ENCODE data around the gene CRNN.

Gene CRNN

GRCh38 chr1:152427458-152427857 lies 13.4 kb upstream of the CRNN start:
- in situ Hi-C loops (cut with MboI; ENCODE audit: low sequenced_read_pairs) = no loop called here

- in situ Hi-C loops (cut with MboI; ENCODE audit: low sequenced_read_pairs) = no loop called here
Observed at GRCh38 chr1:152426731-152427130, 12.7 kb upstream of the CRNN start.

- in situ Hi-C loops (cut with MboI; ENCODE audit: low sequenced_read_pairs) = no loop called here
Observed at GRCh38 chr1:152419917-152420316, 5.9 kb upstream of the CRNN start.

GRCh38 chr1:152415454-152416227 lies 1.6 kb upstream of the CRNN start:
- in situ Hi-C loops (cut with MboI; ENCODE audit: low sequenced_read_pairs) = no loop called here

GRCh38 chr1:152412756-152413155 lies 1.3 kb downstream of the CRNN start:
- in situ Hi-C loops (cut with MboI; ENCODE audit: low sequenced_read_pairs) = no loop called here

- in situ Hi-C loops (cut with MboI; ENCODE audit: low sequenced_read_pairs) = no loop called here
Observed at GRCh38 chr1:152411134-152411533, 2.9 kb downstream of the CRNN start.

GRCh38 chr1:152410599-152410998 lies 3.5 kb downstream of the CRNN start:
- in situ Hi-C loops (cut with MboI; ENCODE audit: low sequenced_read_pairs) = no loop called here

GRCh38 chr1:152410028-152410427 lies 4.0 kb downstream of the CRNN start:
- in situ Hi-C loops (cut with MboI; ENCODE audit: low sequenced_read_pairs) = no loop called here

- in situ Hi-C loops (cut with MboI; ENCODE audit: low sequenced_read_pairs) = no loop called here
Observed at GRCh38 chr1:152408664-152409063, 5.4 kb downstream of the CRNN start.

GRCh38 chr1:152398812-152399698 lies 15.0 kb downstream of the CRNN start:
- in situ Hi-C loops (cut with MboI; ENCODE audit: low sequenced_read_pairs) = no loop called here

- in situ Hi-C loops (cut with MboI; ENCODE audit: low sequenced_read_pairs) = no loop called here
Observed at GRCh38 chr1:152397474-152397873, 16.6 kb downstream of the CRNN start.

GRCh38 chr1:152394151-152394550 lies 19.9 kb downstream of the CRNN start:
- in situ Hi-C loops (cut with MboI; ENCODE audit: low sequenced_read_pairs) = no loop called here

GRCh38 chr1:152392909-152393308 lies 21.2 kb downstream of the CRNN start:
- in situ Hi-C loops (cut with MboI; ENCODE audit: low sequenced_read_pairs) = no loop called here

GRCh38 chr1:152388889-152389288 lies 25.2 kb downstream of the CRNN start:
- in situ Hi-C loops (cut with MboI; ENCODE audit: low sequenced_read_pairs) = no loop called here

GRCh38 chr1:152386940-152387339 lies 27.1 kb downstream of the CRNN start:
- in situ Hi-C loops (cut with MboI; ENCODE audit: low sequenced_read_pairs) = no loop called here

- in situ Hi-C loops (cut with MboI; ENCODE audit: low sequenced_read_pairs) = no loop called here
Observed at GRCh38 chr1:152380932-152381331, 33.1 kb downstream of the CRNN start.

GRCh38 chr1:152374451-152374850 lies 39.6 kb downstream of the CRNN start:
- in situ Hi-C loops (cut with MboI; ENCODE audit: low sequenced_read_pairs) = no loop called here

GRCh38 chr1:152372672-152373071 lies 41.4 kb downstream of the CRNN start:
- in situ Hi-C loops (cut with MboI; ENCODE audit: low sequenced_read_pairs) = no loop called here

GRCh38 chr1:152367436-152367835 lies 46.6 kb downstream of the CRNN start:
- in situ Hi-C loops (cut with MboI; ENCODE audit: low sequenced_read_pairs) = no loop called here

- in situ Hi-C loops (cut with MboI; ENCODE audit: low sequenced_read_pairs) = no loop called here
Observed at GRCh38 chr1:152359906-152360305, 54.2 kb downstream of the CRNN start, which contains the start of gene FLG2. TSS of gene FLG2 (minus strand) at chr1:152360006. CDS start at chr1:152358884, 1,122 bp downstream.

Data from HL-60/S4 treated with phorbol 12-myristate 13-acetate at 8.2 ng/mL for 4 days and 3 days (cell line).